ENCODE data around the gene AKR1B1.

GRCh38 chr7:134443396-134444070, 15.4 kb downstream of the AKR1B1 start:
- TF ChIP-seq SIN3A (IDR thresholded peaks at IDR 0.05; ENCODE audit: borderline replicate concordance, insufficient read depth, low read length) (no peak), POLR2AphosphoS5 (IDR thresholded peaks at IDR 0.05; ENCODE audit: low read depth, low read length) (no peak), FOXP2 (optimal IDR thresholded peaks at IDR 0.05; ENCODE audit: borderline replicate concordance, extremely low read depth, extremely low read length, insufficient read depth) (no peak), REST (IDR thresholded peaks at IDR 0.05; ENCODE audit: insufficient read depth in 1 of 2, low read depth in 2 of 2, low read length in 2 of 2) (no peak), TAF1 (IDR thresholded peaks at IDR 0.05; ENCODE audit: borderline replicate concordance, insufficient read depth, low read length) (no peak)
